HCT116 (cell line): Measurements from ENCODE around the gene HTRA3. TPM values are rescaled to one million over a fixed set of nuclear protein-coding genes. Genes with fewer than 3 reads are reported as not detected.

Experiments used
- ATAC-seq: fragments of 200-7000 bp; cut with Tn5 transposase; 2 replicates; pipeline ENCODE4 v1.9.1; 2020; ENCODE audit warnings: mild to moderate bottlenecking, moderate library complexity
- BruUV-seq: library from RNA; stranded (reverse); fragments of 400-500 nt; replicated peaks from 2 replicates; lab custom pipeline; 2021; lab: Mats Ljungman, UMichigan
- CTCF ChIA-PET: fragments of 300-600 bp; sonication (Branson Sonifier 250); formaldehyde crosslinking; loops from one replicate; lab custom pipeline; 2021; ENCODE audit warnings: antibody characterized with exemption; lab: Charles Lee
- POLR2A ChIA-PET: fragments of 300-600, 350-600 bp; sonication (Branson Sonifier 250); formaldehyde crosslinking; loops from one replicate; lab custom pipeline; 2021; ENCODE audit warnings: antibody characterized with exemption; lab: Charles Lee
- RAD21 ChIA-PET, 2 experiments: fragments of 300-600 bp; sonication (Branson Sonifier 250); formaldehyde crosslinking; loops; one replicate each; lab custom pipeline; 2023; ENCODE audit warnings: low total read pairs in 2 of 2; ENCODE audit not compliant: uncharacterized antibody in 2 of 2, unreplicated experiment in 2 of 2, low non-redundant PET in 1 of 2; lab: Charles Lee
- DNase-seq: peaks from one replicate; pipeline ENCODE4 v3.0.0-alpha.2; 2010; ENCODE audit warnings: low read depth, low spot score
- H2AFZ ChIP-seq: fragments of 200-600 bp; shearing (Covaris generic), sonication (generic); 2 replicates; pipeline ENCODE4 v1.6.1; 2017; ENCODE audit warnings: low read depth, mixed run types, mixed read lengths, antibody characterized with exemption, low read length; ENCODE audit not compliant: poor library complexity, severe bottlenecking
- H3K27ac ChIP-seq: 2 replicates; pipeline ENCODE4 v1.5.1; 2012; ENCODE audit warnings: low read depth, low read length
- H3K27me3 ChIP-seq: fragments of 200-600 bp; sonication (generic); 2 replicates; pipeline ENCODE4 v1.6.1; 2016; ENCODE audit warnings: mixed run types, low read length, mixed read lengths; ENCODE audit not compliant: insufficient read depth
- H3K36me3 ChIP-seq, 2 experiments: fragments of 200-500 bp in 1 of 2; fragments of 200-600 bp in 1 of 2; sonication (Bioruptor generic) in 1 of 2; sonication (generic) in 1 of 2; 2 replicates each; pipeline versions ENCODE4 v1.5.1 to v1.6.1; 2014 to 2016; ENCODE audit warnings: low read length in 2 of 2, inconsistent platforms in 1 of 2, mixed read lengths in 1 of 2, mixed run types in 1 of 2; ENCODE audit not compliant: insufficient read depth in 2 of 2, control insufficient read depth in 1 of 2
- H3K4me1 ChIP-seq, 2 experiments: fragments of 200-600 bp in 1 of 2; sonication (generic) in 1 of 2; 2 replicates each; pipeline versions ENCODE4 v1.5.1 to v1.6.1; 2012 to 2017; ENCODE audit warnings: low read length in 2 of 2, inconsistent platforms in 1 of 2, mild to moderate bottlenecking in 1 of 2, mixed read lengths in 1 of 2, mixed run types in 1 of 2, moderate library complexity in 1 of 2; ENCODE audit not compliant: insufficient read depth in 2 of 2, control insufficient read depth in 1 of 2
- H3K4me2 ChIP-seq: fragments of 200-600 bp; sonication (generic); 2 replicates; pipeline ENCODE4 v1.6.1; 2017; ENCODE audit warnings: mixed run types, low read length, mixed read lengths
- H3K4me3 ChIP-seq, 2 experiments: fragments of 200-600 bp in 1 of 2; sonication (generic) in 1 of 2; replicated peaks in 1 of 2; 2 replicates each; pipeline ENCODE4 v1.5.1; 2011 to 2016; ENCODE audit warnings: low read length in 2 of 2, control low read depth in 1 of 2, low read depth in 1 of 2, mild to moderate bottlenecking in 1 of 2, mixed read lengths in 1 of 2, mixed run types in 1 of 2
- H3K79me2 ChIP-seq: fragments of 200-600 bp; sonication (generic); 2 replicates; pipeline ENCODE4 v1.6.1; 2017; ENCODE audit warnings: mild to moderate bottlenecking, mixed run types, low read length, moderate library complexity, mixed read lengths; ENCODE audit not compliant: insufficient read depth
- H3K9ac ChIP-seq: fragments of 200-600 bp; sonication (generic); 2 replicates; pipeline ENCODE4 v1.6.1; 2016; ENCODE audit warnings: low read length, mixed read lengths
- H3K9me2 ChIP-seq: fragments of 200-600 bp; sonication (generic), shearing (Covaris generic); 2 replicates; pipeline ENCODE4 v1.6.1; 2017; ENCODE audit warnings: mixed run types, mild to moderate bottlenecking, moderate library complexity; ENCODE audit not compliant: insufficient read depth
- H3K9me3 ChIP-seq, 2 experiments: fragments of 200-500 bp in 1 of 2; fragments of 200-600 bp in 1 of 2; sonication (Bioruptor generic) in 1 of 2; sonication (generic) in 1 of 2; 2 replicates each; pipeline ENCODE4 v1.6.1; 2014 to 2017; ENCODE audit warnings: low read length in 2 of 2, mixed read lengths in 2 of 2, inconsistent platforms in 1 of 2, low read depth in 1 of 2, mild to moderate bottlenecking in 1 of 2, mixed run types in 1 of 2, moderate library complexity in 1 of 2; ENCODE audit not compliant: control insufficient read depth in 1 of 2, insufficient read depth in 1 of 2
- H4K20me1 ChIP-seq: fragments of 200-600 bp; sonication (generic), shearing (Covaris generic); 2 replicates; pipeline ENCODE4 v1.6.1; 2017; ENCODE audit warnings: mixed run types, mild to moderate bottlenecking, moderate library complexity; ENCODE audit not compliant: insufficient read depth
- CBX3 ChIP-seq: IDR thresholded peaks from 2 replicates; pipeline ENCODE4 v1.6.1; 2012; ENCODE audit warnings: low read depth
- CEBPB ChIP-seq: IDR thresholded peaks from 2 replicates; pipeline ENCODE4 v1.6.1; 2012; ENCODE audit warnings: low read depth
- JUND ChIP-seq: IDR thresholded peaks from 2 replicates; pipeline ENCODE4 v1.6.1; 2012
- POLR2A ChIP-seq: IDR thresholded peaks from 2 replicates; pipeline ENCODE4 v1.7.0; 2011; ENCODE audit warnings: borderline replicate concordance; ENCODE audit not compliant: insufficient read depth, insufficient read length; ENCODE audit errors: extremely low read depth
- SIN3A ChIP-seq: IDR thresholded peaks from 2 replicates; pipeline ENCODE4 v1.6.1; 2012; ENCODE audit warnings: low read depth
- SP1 ChIP-seq: IDR thresholded peaks from 2 replicates; pipeline ENCODE4 v1.6.1; 2012; ENCODE audit warnings: low read depth
- SRF ChIP-seq: IDR thresholded peaks from 2 replicates; pipeline ENCODE4 v1.6.1; 2012; ENCODE audit warnings: low read depth
- TCF7L2 ChIP-seq: IDR thresholded peaks from 2 replicates; pipeline ENCODE4 v1.7.0; 2011; ENCODE audit warnings: borderline replicate concordance, inconsistent platforms; ENCODE audit not compliant: insufficient read depth, insufficient read length; ENCODE audit errors: extremely low read depth
- ZFX ChIP-seq: fragments of 450-650 bp; IDR thresholded peaks from 2 replicates; pipeline ENCODE4 v1.6.1; 2017
- ZNF274 ChIP-seq: fragments of 200-500 bp; sonication (Bioruptor generic); IDR thresholded peaks from 2 replicates; pipeline ENCODE4 v1.6.1; 2014; ENCODE audit warnings: mild to moderate bottlenecking, low read depth, low read length, inconsistent platforms
- intact Hi-C: fragments of 100-400 bp; cut with micrococcal nuclease; formaldehyde crosslinking; loops from 2 replicates; pipeline ENCODE4 v1.10.0; 2022
- total RNA-seq: library from RNA; stranded (reverse); gene quantifications from one replicate; pipeline ENCODE4 v1.2.1, GENCODE V29; 2021; ENCODE audit not compliant: unreplicated experiment
- TF ChIP-seq, protein P1 (sequence below): IDR thresholded peaks from 2 replicates; pipeline ENCODE4 v1.6.1; 2011; ENCODE audit warnings: mild to moderate bottlenecking, low read length, moderate library complexity; ENCODE audit not compliant: insufficient replicate concordance; ENCODE audit errors: extremely low read depth

Gene HTRA3
- total RNA-seq, 1 experiment from 2014 or later, result not detected

DNA sequence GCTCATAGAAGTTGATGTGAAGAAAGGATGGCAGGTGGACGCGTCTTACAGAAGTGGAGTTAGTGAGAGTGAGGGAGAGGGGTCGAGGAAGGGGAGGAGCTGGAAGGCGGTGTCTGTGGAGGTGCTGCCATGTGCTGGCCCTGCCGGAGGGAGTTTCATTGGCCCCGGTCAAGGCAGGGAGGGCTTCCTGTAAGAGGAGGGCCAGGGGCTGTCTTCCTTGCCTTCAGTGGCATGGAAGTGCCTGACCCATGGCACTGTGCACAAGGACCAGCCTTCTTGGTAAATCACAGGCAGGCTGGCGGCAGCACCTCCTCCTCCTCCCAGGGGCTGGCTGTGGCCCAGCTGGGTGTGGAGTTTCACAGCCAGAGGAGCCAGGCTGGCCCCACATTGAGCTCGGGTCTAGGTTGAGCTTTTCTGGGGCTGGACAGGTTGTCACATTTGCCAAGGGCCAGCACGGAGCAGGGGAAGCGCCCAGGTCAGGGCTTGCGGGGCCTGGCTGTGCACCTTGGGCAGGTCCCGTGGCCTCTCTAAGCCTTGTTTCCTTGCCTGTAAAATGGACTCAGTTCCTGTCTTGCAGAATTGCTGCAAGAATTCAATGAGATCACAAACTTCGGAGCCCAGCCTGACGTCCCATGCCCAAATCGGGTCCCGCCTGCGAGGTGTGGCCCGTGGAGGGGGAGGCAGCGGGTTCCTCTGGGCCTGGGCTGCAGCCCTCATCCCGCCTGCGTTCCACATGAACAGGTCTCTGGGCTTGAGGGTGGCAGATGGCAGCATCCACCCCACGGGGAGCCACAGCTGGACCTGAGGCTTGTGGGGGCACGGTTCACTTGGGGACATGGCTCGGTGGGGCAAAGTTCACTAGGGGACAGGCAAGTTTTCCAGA lies 7.0 kb downstream of the HTRA3 start:
- ChIA-PET CTCF (interaction anchor here (1.7 kb wide), 1 partner anchor 9 kb away, joined by 5 read pairs; no protein-coding TSS in a partner anchor), POLR2A (no interaction called here), RAD21 (no interaction called here)
- intact Hi-C loops, result no loop called here
- no peaks in the 10 kb centered on the region for H3K9me3 ChIP-seq
- H3K9ac ChIP-seq, result no peak overlapping the region
- no peaks in the 10 kb centered on the region for H3K36me3 ChIP-seq
- no peaks in the 10 kb centered on the region for H3K79me2 ChIP-seq
- DNase-seq (no peak), ATAC-seq (no peak)
- H3K4me3 ChIP-seq, result no peak overlapping the region
- no peaks in the 10 kb centered on the region for H3K27me3 ChIP-seq
- H2AFZ ChIP-seq, result no peak overlapping the region
- H3K27ac ChIP-seq, result no peak overlapping the region
- no peak for TF ChIP-seq SIN3A
- no peak for TF ChIP-seq TCF7L2
- TF ChIP-seq SRF, result no peak
- no peak for TF ChIP-seq ZFX
- no peak for TF ChIP-seq POLR2A
- TF ChIP-seq SP1, result no peak
- no peak for TF ChIP-seq ZNF274
- TF ChIP-seq CBX3, result no peak
- no peak for TF ChIP-seq JUND
- TF ChIP-seq CEBPB, result no peak
- TF ChIP-seq, protein P1, sequence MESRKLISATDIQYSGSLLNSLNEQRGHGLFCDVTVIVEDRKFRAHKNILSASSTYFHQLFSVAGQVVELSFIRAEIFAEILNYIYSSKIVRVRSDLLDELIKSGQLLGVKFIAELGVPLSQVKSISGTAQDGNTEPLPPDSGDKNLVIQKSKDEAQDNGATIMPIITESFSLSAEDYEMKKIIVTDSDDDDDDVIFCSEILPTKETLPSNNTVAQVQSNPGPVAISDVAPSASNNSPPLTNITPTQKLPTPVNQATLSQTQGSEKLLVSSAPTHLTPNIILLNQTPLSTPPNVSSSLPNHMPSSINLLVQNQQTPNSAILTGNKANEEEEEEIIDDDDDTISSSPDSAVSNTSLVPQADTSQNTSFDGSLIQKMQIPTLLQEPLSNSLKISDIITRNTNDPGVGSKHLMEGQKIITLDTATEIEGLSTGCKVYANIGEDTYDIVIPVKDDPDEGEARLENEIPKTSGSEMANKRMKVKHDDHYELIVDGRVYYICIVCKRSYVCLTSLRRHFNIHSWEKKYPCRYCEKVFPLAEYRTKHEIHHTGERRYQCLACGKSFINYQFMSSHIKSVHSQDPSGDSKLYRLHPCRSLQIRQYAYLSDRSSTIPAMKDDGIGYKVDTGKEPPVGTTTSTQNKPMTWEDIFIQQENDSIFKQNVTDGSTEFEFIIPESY, result no peak
- no TSS peak for BruUV-seq
- no peaks in the 10 kb centered on the region for H4K20me1 ChIP-seq
- H3K4me1 ChIP-seq, result peaks cover 0 to 11% of the 10 kb centered on the region in 2 experiments; a peak in 2 of 4 replicates
- H3K9me2 ChIP-seq, result no peaks in the 10 kb centered on the region
- no peak overlapping the region for H3K4me2 ChIP-seq
